ENCODE results near the gene PRKAG2.

PRKAG2 gene

GRCh38 chr7:151860771-151861170 lies 16.1 kb downstream of the PRKAG2 start:
- no peaks in the 10 kb centered on the region for H3K9me3 ChIP-seq (ENCODE audit: insufficient read depth, low read depth, low read length)
- no peaks in the 10 kb centered on the region for H3K36me3 ChIP-seq (ENCODE audit: insufficient read depth, low read depth, low read length)
- H3K9ac ChIP-seq (ENCODE audit: low read depth, low read length) = no peak overlapping the region
- H3K27ac ChIP-seq (ENCODE audit: low read length) = no peak overlapping the region
- H3K4me3 ChIP-seq (ENCODE audit: low read length) = no peak overlapping the region
- no peaks in the 10 kb centered on the region for H3K27me3 ChIP-seq (ENCODE audit: insufficient read depth, low read length)
- H3K4me1 ChIP-seq (ENCODE audit: insufficient read depth, low read length) = no peaks in the 10 kb centered on the region

DNA sequence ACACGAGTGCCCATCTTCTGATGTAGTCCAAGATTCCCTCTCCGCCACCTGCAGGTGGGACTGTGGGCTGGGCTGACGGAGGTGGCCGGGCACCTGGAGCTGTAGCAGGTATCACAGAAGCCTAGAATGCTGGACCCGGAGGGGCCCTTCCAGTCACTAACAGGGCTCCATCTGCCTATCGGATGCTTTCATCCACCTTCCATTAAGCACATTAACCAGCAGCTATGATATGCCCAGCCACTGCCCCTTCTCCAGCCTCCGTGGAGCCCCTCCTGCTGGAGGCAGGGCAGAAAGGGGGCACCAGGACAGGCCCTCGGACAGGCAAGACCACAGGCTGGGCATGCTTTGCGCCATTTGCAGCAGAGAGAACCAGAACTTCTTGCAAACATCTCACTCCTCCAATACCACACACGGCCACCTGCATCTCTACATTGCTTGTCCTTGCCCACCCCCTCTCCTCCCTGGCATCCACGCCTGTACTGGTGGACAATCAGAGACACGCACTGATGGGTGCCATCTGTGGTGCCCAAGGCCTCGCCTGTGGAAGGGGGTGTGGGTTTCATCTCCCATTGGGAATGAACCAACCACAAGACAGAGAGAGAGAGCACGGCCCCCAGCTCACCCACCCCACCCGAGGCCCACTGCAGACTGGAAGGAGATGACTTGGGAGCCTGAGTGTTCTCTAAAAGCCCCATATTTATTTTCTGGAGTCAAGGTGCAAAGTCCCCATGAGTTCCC lies 16.8 kb downstream of the PRKAG2 start:
- Histone ChIP-seq H3K9me3 (ENCODE audit: insufficient read depth, low read depth, low read length) (no peaks in the 10 kb centered on the region), H3K4me3 (ENCODE audit: low read length) (no peak overlapping the region), H3K27ac (ENCODE audit: low read length) (no peak overlapping the region), H3K4me1 (ENCODE audit: insufficient read depth, low read length) (no peaks in the 10 kb centered on the region), H3K9ac (ENCODE audit: low read depth, low read length) (no peak overlapping the region), H3K27me3 (ENCODE audit: insufficient read depth, low read length) (no peaks in the 10 kb centered on the region), H3K36me3 (ENCODE audit: insufficient read depth, low read depth, low read length) (no peaks in the 10 kb centered on the region)

DNA sequence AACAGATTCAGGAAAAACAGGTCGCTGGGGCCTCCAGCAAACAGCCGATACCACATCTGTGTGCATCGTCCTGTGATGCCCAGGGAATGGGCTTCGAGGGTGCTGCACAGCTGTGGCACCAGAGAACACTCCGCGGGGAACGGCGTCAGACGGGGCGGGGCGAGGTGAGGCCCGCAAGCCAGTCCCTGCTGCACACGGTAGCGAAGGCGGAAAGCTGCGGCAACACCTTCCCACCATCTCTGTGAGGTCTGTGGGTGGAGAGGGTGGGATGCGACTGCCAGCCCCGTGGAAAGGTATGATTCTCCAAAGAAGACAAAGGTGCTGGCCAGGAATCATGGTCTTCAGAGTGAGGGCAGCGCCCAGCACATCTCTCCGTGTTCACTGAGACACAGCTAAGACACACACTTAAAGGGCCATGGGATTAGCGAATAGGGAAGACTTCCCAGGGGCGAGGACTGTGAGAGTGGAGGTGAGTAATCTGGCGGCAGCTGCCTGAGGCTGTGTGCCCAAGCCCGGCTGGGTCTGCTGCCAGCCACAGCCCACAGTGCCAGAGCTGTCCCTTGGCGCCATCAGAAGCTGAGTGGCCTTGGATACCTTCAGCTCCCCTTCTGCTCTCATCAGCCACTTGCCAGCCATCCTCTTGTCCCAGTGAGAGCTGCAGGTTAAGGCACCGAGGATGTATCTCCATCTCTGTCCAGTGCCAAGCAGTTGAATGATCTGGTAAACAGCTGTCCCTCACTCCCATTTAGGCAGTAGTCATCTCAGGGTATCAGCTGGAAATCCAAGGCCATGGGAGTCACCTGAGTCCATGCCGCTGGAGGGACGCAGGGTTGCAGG lies 17.6 kb downstream of the PRKAG2 start:
- no peaks in the 10 kb centered on the region for H3K36me3 ChIP-seq (ENCODE audit: insufficient read depth, low read depth, low read length)
- H3K4me1 ChIP-seq (ENCODE audit: insufficient read depth, low read length) = no peaks in the 10 kb centered on the region
- H3K27ac ChIP-seq (ENCODE audit: low read length) = no peak overlapping the region
- H3K4me3 ChIP-seq (ENCODE audit: low read length) = no peak overlapping the region
- H3K9me3 ChIP-seq (ENCODE audit: insufficient read depth, low read depth, low read length) = no peaks in the 10 kb centered on the region
- no peaks in the 10 kb centered on the region for H3K27me3 ChIP-seq (ENCODE audit: insufficient read depth, low read length)
- H3K9ac ChIP-seq (ENCODE audit: low read depth, low read length) = no peak overlapping the region

DNA sequence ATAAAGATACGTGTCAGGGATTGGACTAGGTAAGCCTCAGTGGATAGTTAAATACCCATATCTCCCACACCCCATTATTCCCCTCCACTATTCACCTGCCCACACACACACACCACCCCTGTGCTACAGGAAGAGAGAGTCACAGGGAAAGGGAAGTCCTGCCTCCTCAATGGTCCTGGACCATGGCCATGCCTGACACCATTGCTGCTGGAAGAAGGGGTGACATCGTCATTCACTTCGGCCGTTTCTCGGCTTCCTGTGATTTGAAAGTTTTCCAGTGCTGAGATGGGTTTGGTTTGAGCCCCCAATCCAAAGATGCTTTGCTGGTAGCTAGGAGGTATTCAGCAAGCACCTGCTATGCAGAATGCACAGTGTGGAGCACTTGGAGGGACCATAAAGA lies 18.5 kb downstream of the PRKAG2 start:
- Histone ChIP-seq H3K36me3 (ENCODE audit: insufficient read depth, low read depth, low read length) (no peaks in the 10 kb centered on the region), H3K27ac (ENCODE audit: low read length) (no peak overlapping the region), H3K9ac (ENCODE audit: low read depth, low read length) (no peak overlapping the region), H3K9me3 (ENCODE audit: insufficient read depth, low read depth, low read length) (no peaks in the 10 kb centered on the region), H3K27me3 (ENCODE audit: insufficient read depth, low read length) (no peaks in the 10 kb centered on the region), H3K4me1 (ENCODE audit: insufficient read depth, low read length) (no peaks in the 10 kb centered on the region), H3K4me3 (ENCODE audit: low read length) (no peak overlapping the region)

DNA sequence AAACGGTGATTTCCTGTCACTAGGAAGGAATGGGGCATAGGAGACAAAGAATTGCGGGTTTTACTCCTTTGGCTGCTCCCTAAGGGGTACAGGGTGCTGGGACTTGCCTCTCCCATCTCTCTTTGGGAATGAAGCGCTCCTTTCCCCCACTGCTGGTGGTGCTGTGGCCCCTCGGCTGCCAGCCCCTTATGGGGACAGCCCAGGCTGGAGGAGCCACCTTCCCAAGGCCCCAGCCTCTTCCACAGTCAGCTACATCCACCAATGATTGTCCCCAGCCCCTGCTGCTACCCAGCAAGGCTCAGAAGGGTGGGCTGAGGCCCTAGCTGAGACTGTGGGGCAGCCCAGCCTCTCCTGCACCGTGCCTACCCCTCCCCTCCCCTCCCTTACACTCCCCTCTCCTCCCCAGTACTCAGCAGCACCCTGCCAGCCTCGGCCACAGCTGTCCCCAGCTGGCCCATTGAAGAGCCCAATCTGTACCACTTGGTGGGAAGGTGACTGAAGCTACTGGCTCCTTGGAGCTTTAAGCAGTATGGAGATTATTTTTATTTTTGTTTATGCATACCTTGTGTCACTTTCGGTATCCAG lies 19.0 kb downstream of the PRKAG2 start:
- no peak overlapping the region for H3K4me3 ChIP-seq (ENCODE audit: low read length)

GRCh38 chr7:151857412-151857811 lies 19.5 kb downstream of the PRKAG2 start:
- H3K9me3 ChIP-seq (ENCODE audit: insufficient read depth, low read depth, low read length) = no peaks in the 10 kb centered on the region
- H3K36me3 ChIP-seq (ENCODE audit: insufficient read depth, low read depth, low read length) = no peaks in the 10 kb centered on the region
- no peak overlapping the region for H3K9ac ChIP-seq (ENCODE audit: low read depth, low read length)
- no peak overlapping the region for H3K4me3 ChIP-seq (ENCODE audit: low read length)
- no peaks in the 10 kb centered on the region for H3K27me3 ChIP-seq (ENCODE audit: insufficient read depth, low read length)
- H3K27ac ChIP-seq (ENCODE audit: low read length) = no peak overlapping the region
- no peaks in the 10 kb centered on the region for H3K4me1 ChIP-seq (ENCODE audit: insufficient read depth, low read length)

More for the DNA sequence above, 19.0 kb downstream of the PRKAG2 start:
- Histone ChIP-seq H3K9ac (ENCODE audit: low read depth, low read length) (no peak overlapping the region), H3K4me1 (ENCODE audit: insufficient read depth, low read length) (no peaks in the 10 kb centered on the region), H3K27me3 (ENCODE audit: insufficient read depth, low read length) (no peaks in the 10 kb centered on the region), H3K36me3 (ENCODE audit: insufficient read depth, low read depth, low read length) (no peaks in the 10 kb centered on the region), H3K27ac (ENCODE audit: low read length) (no peak overlapping the region), H3K9me3 (ENCODE audit: insufficient read depth, low read depth, low read length) (no peaks in the 10 kb centered on the region)

GRCh38 chr7:151856516-151856915 lies 20.4 kb downstream of the PRKAG2 start:
- H3K9ac ChIP-seq (ENCODE audit: low read depth, low read length) = no peak overlapping the region
- H3K4me1 ChIP-seq (ENCODE audit: insufficient read depth, low read length) = no peaks in the 10 kb centered on the region
- H3K9me3 ChIP-seq (ENCODE audit: insufficient read depth, low read depth, low read length) = no peaks in the 10 kb centered on the region
- no peak overlapping the region for H3K4me3 ChIP-seq (ENCODE audit: low read length)
- no peak overlapping the region for H3K27ac ChIP-seq (ENCODE audit: low read length)
- no peaks in the 10 kb centered on the region for H3K27me3 ChIP-seq (ENCODE audit: insufficient read depth, low read length)
- H3K36me3 ChIP-seq (ENCODE audit: insufficient read depth, low read depth, low read length) = no peaks in the 10 kb centered on the region

DNA sequence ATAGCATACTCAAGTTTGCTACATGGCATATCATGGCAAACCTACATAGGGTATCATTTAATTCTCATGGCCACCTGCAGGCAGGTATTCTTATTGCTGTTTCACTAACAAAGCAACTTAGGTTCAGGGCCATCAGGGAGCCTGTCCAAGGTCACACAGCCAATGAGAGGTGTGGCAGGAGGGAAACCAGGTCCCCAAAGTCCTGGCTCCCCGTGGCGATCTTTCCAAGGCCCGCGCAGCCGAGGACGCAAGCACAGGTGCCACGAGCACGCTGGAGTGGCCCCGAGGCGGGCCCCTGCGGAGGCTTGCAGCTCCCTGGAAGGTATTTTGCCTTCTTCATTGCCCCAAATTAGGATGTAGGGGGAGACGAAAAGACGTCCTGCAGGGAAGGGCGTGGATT lies 20.8 kb downstream of the PRKAG2 start:
- no peak overlapping the region for H3K4me3 ChIP-seq (ENCODE audit: low read length)
- H3K36me3 ChIP-seq (ENCODE audit: insufficient read depth, low read depth, low read length) = no peaks in the 10 kb centered on the region
- no peak overlapping the region for H3K9ac ChIP-seq (ENCODE audit: low read depth, low read length)
- H3K9me3 ChIP-seq (ENCODE audit: insufficient read depth, low read depth, low read length) = no peaks in the 10 kb centered on the region
- H3K4me1 ChIP-seq (ENCODE audit: insufficient read depth, low read length) = no peaks in the 10 kb centered on the region
- no peaks in the 10 kb centered on the region for H3K27me3 ChIP-seq (ENCODE audit: insufficient read depth, low read length)
- H3K27ac ChIP-seq (ENCODE audit: low read length) = no peak overlapping the region

- Histone ChIP-seq H3K27me3 (ENCODE audit: insufficient read depth, low read length) (no peaks in the 10 kb centered on the region), H3K27ac (ENCODE audit: low read length) (no peak overlapping the region), H3K9me3 (ENCODE audit: insufficient read depth, low read depth, low read length) (no peaks in the 10 kb centered on the region)
These were observed 22.2 kb downstream of the PRKAG2 start for GRCh38 chr7:151854720-151855071.

GRCh38 chr7:151853896-151854719 lies 22.8 kb downstream of the PRKAG2 start:
- H3K9me3 ChIP-seq (ENCODE audit: insufficient read depth, low read depth, low read length) = no peaks in the 10 kb centered on the region
- H3K36me3 ChIP-seq (ENCODE audit: insufficient read depth, low read depth, low read length) = no peaks in the 10 kb centered on the region
- H3K27ac ChIP-seq (ENCODE audit: low read length) = no peak overlapping the region
- H3K4me1 ChIP-seq (ENCODE audit: insufficient read depth, low read length) = no peaks in the 10 kb centered on the region
- H3K9ac ChIP-seq (ENCODE audit: low read depth, low read length) = no peak overlapping the region
- H3K27me3 ChIP-seq (ENCODE audit: insufficient read depth, low read length) = no peaks in the 10 kb centered on the region
- H3K4me3 ChIP-seq (ENCODE audit: low read length) = no peak overlapping the region

More at GRCh38 chr7:151854720-151855071, 22.2 kb downstream of the PRKAG2 start:
- no peak overlapping the region for H3K9ac ChIP-seq (ENCODE audit: low read depth, low read length)
- H3K36me3 ChIP-seq (ENCODE audit: insufficient read depth, low read depth, low read length) = no peaks in the 10 kb centered on the region
- H3K4me3 ChIP-seq (ENCODE audit: low read length) = no peak overlapping the region
- no peaks in the 10 kb centered on the region for H3K4me1 ChIP-seq (ENCODE audit: insufficient read depth, low read length)
